Posterior vena cava (tissue), 2 donors: Measurements from ENCODE around the gene RGMA. TPM values are rescaled to one million over a fixed set of nuclear protein-coding genes. Genes with fewer than 3 reads are reported as not detected.
"Not testable (repeated sequence)": the region's sequence is repeated elsewhere in the genome, so short reads cannot be mapped to it uniquely, and the experiment has no call there.

Experiments used
- DNase-seq: peaks from one replicate; pipeline ENCODE4 v3.0.0-alpha.2; 2020; ENCODE audit warnings: low spot score
- intact Hi-C, 2 donors: fragments of 100-400 bp; cut with DNase I; formaldehyde crosslinking; loops; one replicate each; pipeline versions ENCODE4 v1.14.1 to v1.14.2; 2022 to 2023
- total RNA-seq, 2 donors: library from RNA; stranded (reverse); fragmentation: NEBNext Ultra II Directional; extraction: Animal tissue kit (Norgen Biotek cat#: 25700); gene quantifications; one replicate each; pipeline ENCODE4 v1.2.1, GENCODE V29; 2021
- donor health status: DM: yes; HTN: yes; CAD: no.
- donor health status: DM: yes; HTN: yes; CAD: no.

The RGMA gene
- total RNA-seq, 2 donors from 2014 or later, result 20.3 to 33.9 TPM

GRCh38 chr15:93040288-93041158 lies 48.5 kb downstream of the RGMA start:
- DNase-seq, result peak; percentile 62
- intact Hi-C loops, result no loop called here

- intact Hi-C loops, result loop anchor here in 1 of 2 donors (10.0 kb wide), 3 partner anchors 945 to 1275 kb away; no protein-coding TSS in a partner anchor
- not testable (repeated sequence) for DNase-seq
These were observed 49.3 kb downstream of the RGMA start for GRCh38 chr15:93039562-93040287.

GRCh38 chr15:93037820-93038705 lies 50.9 kb downstream of the RGMA start:
- DNase-seq, result peak; percentile 53
- intact Hi-C loops, result loop anchor here in 1 of 2 donors (10.0 kb wide), 3 partner anchors 947 to 1277 kb away; no protein-coding TSS in a partner anchor

GRCh38 chr15:93036951-93037819 lies 51.8 kb downstream of the RGMA start:
- DNase-seq, result peak; percentile 95
- intact Hi-C loops, result loop anchor here in 1 of 2 donors (10.0 kb wide), 3 partner anchors 948 to 1278 kb away; no protein-coding TSS in a partner anchor

GRCh38 chr15:93035953-93036810 lies 52.8 kb downstream of the RGMA start:
- DNase-seq, result peak; percentile 82

GRCh38 chr15:93035092-93035915 lies 53.7 kb downstream of the RGMA start:
- intact Hi-C loops, result loop anchor here in 1 of 2 donors (10.0 kb wide), 3 partner anchors 949 to 1279 kb away; no protein-coding TSS in a partner anchor
- DNase-seq, result peak; percentile 43

More at GRCh38 chr15:93035953-93036810, 52.8 kb downstream of the RGMA start:
- intact Hi-C loops, result loop anchor here in 1 of 2 donors (10.0 kb wide), 3 partner anchors 949 to 1279 kb away; no protein-coding TSS in a partner anchor

- DNase-seq, result peak; percentile 66
- intact Hi-C loops, result loop anchor here in 1 of 2 donors (10.0 kb wide), 3 partner anchors 950 to 1280 kb away; no protein-coding TSS in a partner anchor
These were observed 54.5 kb downstream of the RGMA start for GRCh38 chr15:93034512-93034911.

- intact Hi-C loops, result loop anchor here in 1 of 2 donors (10.0 kb wide), 3 partner anchors 951 to 1281 kb away; no protein-coding TSS in a partner anchor
- peak; percentile 71 for DNase-seq
These were observed 55.5 kb downstream of the RGMA start for GRCh38 chr15:93033434-93034045.

- DNase-seq, result peak; percentile 57
- intact Hi-C loops, result loop anchor here in 1 of 2 donors (10.0 kb wide), 3 partner anchors 952 to 1282 kb away; no protein-coding TSS in a partner anchor
These were observed 56.4 kb downstream of the RGMA start for GRCh38 chr15:93032515-93033206.

- peak; percentile 72 for DNase-seq
- intact Hi-C loops, result loop anchor here in 1 of 2 donors (10.0 kb wide), 3 partner anchors 953 to 1283 kb away; no protein-coding TSS in a partner anchor
These were observed 57.2 kb downstream of the RGMA start for GRCh38 chr15:93031557-93032384.

- intact Hi-C loops, result loop anchor here in 1 of 2 donors (10.0 kb wide), 3 partner anchors 954 to 1284 kb away; no protein-coding TSS in a partner anchor
- peak; percentile 81 for DNase-seq
These were observed 57.9 kb downstream of the RGMA start for GRCh38 chr15:93031103-93031464.

GRCh38 chr15:93030430-93031102 lies 58.4 kb downstream of the RGMA start:
- DNase-seq, result peak; percentile 89
- intact Hi-C loops, result loop anchor here in 1 of 2 donors (10.0 kb wide), 3 partner anchors 954 to 1284 kb away; no protein-coding TSS in a partner anchor

GRCh38 chr15:93029836-93030429 lies 59.1 kb downstream of the RGMA start:
- peak; percentile 74 for DNase-seq
- intact Hi-C loops, result loop anchor here (10.0 kb wide), 4 partner anchors 225 to 1285 kb away; no protein-coding TSS in a partner anchor
